Stomach (tissue), 9 donors: Measurements from ENCODE around the gene AGAP1. TPM values are rescaled to one million over a fixed set of nuclear protein-coding genes. Genes with fewer than 3 reads are reported as not detected.

Experiments
- DNase-seq, 2 donors: peaks; one replicate each; pipeline versions ENCODE4 v3.0.0 to v3.0.0-alpha.2; 2013 to 2019
- H3K27ac ChIP-seq, 5 donors: fragments of 200-600 bp in 4 of 5; sonication (generic) in 4 of 5; one replicate each; pipeline ENCODE4 v1.5.1; 2013 to 2019; ENCODE audit warnings: mild to moderate bottlenecking in 1 of 5, moderate library complexity in 1 of 5
- H3K27me3 ChIP-seq, 3 donors: fragments of 200-600 bp; sonication (generic); one replicate each; pipeline ENCODE4 v1.5.1; 2017 to 2019; ENCODE audit warnings: mixed run types in 1 of 3
- H3K36me3 ChIP-seq, 4 donors: fragments of 200-600 bp; sonication (generic); 1 replicate in 3 of 4; 2 replicates in 1 of 4; pipeline ENCODE4 v1.5.1; 2016 to 2019
- H3K4me1 ChIP-seq, 4 donors: fragments of 200-600 bp; sonication (generic); one replicate each; pipeline ENCODE4 v1.5.1; 2016 to 2019
- H3K4me3 ChIP-seq, 4 donors: fragments of 200-600 bp; sonication (generic) in 3 of 4; one replicate each; pipeline ENCODE4 v1.5.1; 2016 to 2019; ENCODE audit warnings: mild to moderate bottlenecking in 1 of 4
- H3K9me3 ChIP-seq, 4 donors: fragments of 200-600 bp; sonication (generic); one replicate each; pipeline ENCODE4 v1.5.1; 2016 to 2019
- EP300 ChIP-seq: sonication (generic); formaldehyde crosslinking; IDR thresholded peaks from one replicate; pipeline ENCODE4 v1.6.1; 2017; ENCODE audit warnings: antibody characterized with exemption
- POLR2A ChIP-seq, 4 donors: fragments of 450-650 bp; IDR thresholded peaks; one replicate each; pipeline ENCODE4 v1.6.1; 2016; ENCODE audit warnings: antibody characterized with exemption in 4 of 4, control low read depth in 2 of 4, mild to moderate bottlenecking in 1 of 4, moderate library complexity in 1 of 4
- POLR2AphosphoS5 ChIP-seq, 3 donors: sonication (generic); formaldehyde crosslinking; IDR thresholded peaks; one replicate each; pipeline ENCODE4 v1.6.1; 2016; ENCODE audit warnings: antibody characterized with exemption in 3 of 3
- WGBS, 5 donors: extraction: QIAGEN DNeasy Blood & Tissue Kit in 3 of 5; methylation state at CpG; one replicate each; pipeline versions ENCODE4 v1.1.5 to v1.1.7; 2013 to 2018; 5-methylcytosine and 5-hydroxymethylcytosine counted together
- intact Hi-C: fragments of 100-400 bp; cut with DNase I; formaldehyde crosslinking; loops from one replicate; pipeline ENCODE4 v1.15.1; 2023; ENCODE audit warnings: low total_unique reads
- polyA plus RNA-seq, 3 donors: library from polyadenylated mRNA; stranded (reverse); fragments of 200-250 nt; gene quantifications; one replicate each; pipeline ENCODE4 v1.2.3, GENCODE V29; 2013
- total RNA-seq, 5 donors: library from RNA; depleted of rRNA; stranded (reverse); fragments of >200 nt; gene quantifications; one replicate each; pipeline versions ENCODE4 v1.1.0 to v1.2.3, GENCODE V29; 2014 to 2016
- TF ChIP-seq, protein P1 (sequence below), 7 experiments: fragments of 450-650 bp in 4 of 7; fragments of 200-600 bp in 3 of 7; sonication (generic) in 3 of 7; IDR thresholded peaks; one replicate each; pipeline ENCODE4 v1.5.1; 2016 to 2019; ENCODE audit warnings: antibody characterized with exemption in 7 of 7, control low read depth in 2 of 7, mild to moderate bottlenecking in 1 of 7
- donor health status: healthy with polysubstance abuse.
- donor health status: Bipolar disorder and iron deficiency.
- donor health status: healthy.

AGAP1 gene
- total and polyA plus RNA-seq, 8 donors: 4.2 to 139 (median 35.0) TPM

- Histone ChIP-seq H3K9me3 (no peaks in the 10 kb centered on the region), H3K27me3 (no peaks in the 10 kb centered on the region), H3K4me1 (peaks cover 0 to 5% (median 0%) of the 10 kb centered on the region in 4 donors), H3K4me3 (no peak overlapping the region), H3K27ac (no peak overlapping the region), H3K36me3 (peaks cover 3 to 45% (median 21%) of the 10 kb centered on the region in 4 donors)
- intact Hi-C loops: no loop called here
- WGBS, 5 donors: 88 to 96% (median 93%) methylated on average over 8 of the region's 8 CpGs
- TF ChIP-seq POLR2AphosphoS5 (IDR thresholded peaks at IDR 0.05) (no peak), EP300 (no peak), POLR2A (IDR thresholded peaks at IDR 0.05) (no peak)
- TF ChIP-seq, protein P1, sequence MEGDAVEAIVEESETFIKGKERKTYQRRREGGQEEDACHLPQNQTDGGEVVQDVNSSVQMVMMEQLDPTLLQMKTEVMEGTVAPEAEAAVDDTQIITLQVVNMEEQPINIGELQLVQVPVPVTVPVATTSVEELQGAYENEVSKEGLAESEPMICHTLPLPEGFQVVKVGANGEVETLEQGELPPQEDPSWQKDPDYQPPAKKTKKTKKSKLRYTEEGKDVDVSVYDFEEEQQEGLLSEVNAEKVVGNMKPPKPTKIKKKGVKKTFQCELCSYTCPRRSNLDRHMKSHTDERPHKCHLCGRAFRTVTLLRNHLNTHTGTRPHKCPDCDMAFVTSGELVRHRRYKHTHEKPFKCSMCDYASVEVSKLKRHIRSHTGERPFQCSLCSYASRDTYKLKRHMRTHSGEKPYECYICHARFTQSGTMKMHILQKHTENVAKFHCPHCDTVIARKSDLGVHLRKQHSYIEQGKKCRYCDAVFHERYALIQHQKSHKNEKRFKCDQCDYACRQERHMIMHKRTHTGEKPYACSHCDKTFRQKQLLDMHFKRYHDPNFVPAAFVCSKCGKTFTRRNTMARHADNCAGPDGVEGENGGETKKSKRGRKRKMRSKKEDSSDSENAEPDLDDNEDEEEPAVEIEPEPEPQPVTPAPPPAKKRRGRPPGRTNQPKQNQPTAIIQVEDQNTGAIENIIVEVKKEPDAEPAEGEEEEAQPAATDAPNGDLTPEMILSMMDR (IDR thresholded peaks at IDR 0.05): no peak
- DNase-seq: no peak
These were observed 425.0 kb downstream of the AGAP1 start for GRCh38 chr2:235918876-235919275.

DNA sequence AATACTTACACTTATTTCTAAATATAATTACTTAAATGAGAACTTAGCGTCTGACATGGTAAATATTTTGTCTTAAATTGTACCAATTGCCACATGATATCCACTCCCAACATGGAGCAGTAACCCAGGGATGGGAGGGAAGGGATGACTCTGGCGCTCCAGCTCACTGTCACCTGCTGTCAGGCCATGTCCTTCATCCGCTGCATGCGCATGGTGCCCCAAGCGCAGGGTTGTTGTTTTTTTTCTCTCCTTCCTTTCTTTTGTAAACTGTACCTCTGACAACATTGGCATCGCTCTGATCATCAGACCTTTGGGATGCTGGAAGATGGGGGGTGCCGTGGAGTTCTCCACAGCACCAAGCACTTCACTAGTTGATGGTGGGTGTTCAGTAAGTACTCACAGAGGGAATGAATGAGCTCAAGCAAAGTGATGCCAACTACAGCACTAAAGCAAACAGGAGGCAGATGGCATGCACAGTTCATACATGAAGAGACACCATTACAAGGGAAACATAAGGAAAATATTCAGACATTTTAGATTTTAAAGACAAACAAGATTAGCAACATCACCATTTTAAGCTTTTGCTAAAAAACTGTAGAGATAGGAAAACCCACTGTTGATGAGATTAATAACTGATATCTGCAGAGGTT is 426.5 kb downstream of the AGAP1 start:
- no peak overlapping the region for H3K27ac ChIP-seq
- H3K4me3 ChIP-seq: no peak overlapping the region
- no peaks in the 10 kb centered on the region for H3K27me3 ChIP-seq
- TF ChIP-seq EP300 (no peak), POLR2AphosphoS5 (IDR thresholded peaks at IDR 0.05) (no peak), POLR2A (IDR thresholded peaks at IDR 0.05) (no peak)
- TF ChIP-seq, protein P1 (IDR thresholded peaks at IDR 0.05): no peak
- 93 to 97% (median 95%) methylated on average over 7 of the region's 7 CpGs for WGBS, 5 donors
- H3K4me1 ChIP-seq: peaks cover 0 to 5% (median 0%) of the 10 kb centered on the region in 4 donors
- H3K36me3 ChIP-seq: peaks cover under 1 to 32% (median 9%) of the 10 kb centered on the region in 4 donors
- H3K9me3 ChIP-seq: no peaks in the 10 kb centered on the region
- no peak for DNase-seq
- intact Hi-C loops: no loop called here

GRCh38 chr2:235921508-235922191 is 427.8 kb downstream of the AGAP1 start:
- Histone ChIP-seq H3K9me3 (no peaks in the 10 kb centered on the region), H3K4me1 (peaks cover 0 to 5% (median 0%) of the 10 kb centered on the region in 4 donors), H3K4me3 (no peak overlapping the region), H3K36me3 (peaks cover 0 to 26% (median 7%) of the 10 kb centered on the region in 4 donors), H3K27ac (no peak overlapping the region), H3K27me3 (no peaks in the 10 kb centered on the region)
- intact Hi-C loops: no loop called here
- 81 to 89% (median 86%) methylated on average over 15 of the region's 15 CpGs for WGBS, 5 donors
- DNase-seq: no peak
- TF ChIP-seq, protein P1 (IDR thresholded peaks at IDR 0.05): no peak
- TF ChIP-seq EP300: no peak
- TF ChIP-seq POLR2A (IDR thresholded peaks at IDR 0.05): no peak
- no peak for TF ChIP-seq POLR2AphosphoS5 (IDR thresholded peaks at IDR 0.05)

DNA sequence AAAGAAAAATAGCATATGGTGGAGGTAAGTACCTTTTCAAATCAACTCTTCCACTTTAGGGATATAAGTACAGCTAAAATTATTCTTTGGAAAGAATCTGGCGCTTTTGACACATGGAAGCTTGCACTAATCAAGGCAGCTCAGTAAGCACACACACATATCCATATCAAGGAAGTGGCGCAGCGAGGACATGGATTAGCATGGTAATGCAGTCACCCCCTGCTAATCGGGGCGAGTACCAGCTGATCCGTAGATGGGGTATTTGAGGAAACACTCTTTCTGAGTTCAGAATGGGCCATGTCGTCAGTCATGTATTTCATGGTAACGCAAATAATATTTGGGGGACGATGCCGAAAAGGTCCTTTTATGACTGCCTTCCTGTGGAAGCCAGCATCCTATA is 429.0 kb downstream of the AGAP1 start:
- 85 to 94% (median 90%) methylated on average over 10 of the region's 10 CpGs for WGBS, 5 donors
- no peak overlapping the region for H3K27ac ChIP-seq
- intact Hi-C loops: no loop called here
- no peaks in the 10 kb centered on the region for H3K27me3 ChIP-seq
- TF ChIP-seq POLR2AphosphoS5 (IDR thresholded peaks at IDR 0.05): no peak
- TF ChIP-seq, protein P1 (IDR thresholded peaks at IDR 0.05): no peak
- no peak for TF ChIP-seq POLR2A (IDR thresholded peaks at IDR 0.05)
- no peak for TF ChIP-seq EP300
- no peak for DNase-seq
- H3K4me3 ChIP-seq: no peak overlapping the region
- H3K4me1 ChIP-seq: peaks cover 0 to 5% (median 0%) of the 10 kb centered on the region in 4 donors
- no peaks in the 10 kb centered on the region for H3K9me3 ChIP-seq
- peaks cover 0 to 20% (median 7%) of the 10 kb centered on the region in 4 donors for H3K36me3 ChIP-seq
